NOMO-1 treated with DMSO at 0.1 percent for 48 hours (cell line): ENCODE results near the gene SIL1.

Experiments
- DNase-seq: peaks from one replicate; lab custom pipeline; 2025; ENCODE audit not compliant: unreplicated experiment; lab: John Stamatoyannopoulos, UW

SIL1 gene

GRCh38 chr5:138946831-138947560, 251.2 kb downstream of the SIL1 start:
- DNase-seq, result no peak

GRCh38 chr5:138946241-138946623, 251.9 kb downstream of the SIL1 start:
- DNase-seq, result no peak

GRCh38 chr5:138945421-138946240, 252.5 kb downstream of the SIL1 start:
- DNase-seq, result no peak

DNA sequence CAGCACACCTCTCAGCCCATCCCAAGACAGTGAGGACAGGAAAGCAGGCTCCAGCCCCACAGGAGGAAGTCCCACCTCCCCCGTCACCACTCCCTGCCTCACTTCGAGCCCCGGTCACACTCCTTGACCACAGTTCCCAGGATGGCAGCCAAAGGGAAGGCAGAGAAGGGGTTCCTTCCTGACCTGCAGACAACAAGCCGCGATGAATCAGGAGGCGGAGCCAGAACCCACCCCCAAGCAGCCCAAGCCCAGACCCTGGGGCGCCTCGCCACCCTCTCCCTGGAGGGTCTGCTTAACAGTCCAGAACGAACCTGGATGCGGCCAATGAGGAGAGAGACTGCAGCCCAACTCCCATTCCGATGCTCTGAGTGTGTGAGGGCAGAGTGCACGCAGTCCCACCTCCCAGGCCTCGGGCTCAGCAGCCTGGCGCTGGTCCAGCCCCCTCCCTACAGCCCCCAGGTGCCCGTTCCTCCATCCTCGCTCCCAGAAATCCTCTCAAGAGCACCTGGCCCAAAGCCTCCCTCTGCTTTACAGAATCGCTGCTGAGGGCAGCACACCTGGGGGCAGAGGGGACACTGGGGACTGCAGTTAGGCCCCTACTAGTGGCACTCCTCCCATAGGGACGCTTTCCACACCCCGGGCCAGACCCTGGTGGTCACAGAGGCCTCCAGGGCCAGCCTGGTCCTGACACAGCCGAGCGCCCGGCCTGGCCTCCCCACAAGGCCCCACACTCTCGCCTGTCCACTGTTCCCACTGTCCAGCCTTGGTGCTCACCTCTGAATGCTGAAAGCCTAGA, 253.4 kb downstream of the SIL1 start:
- no peak for DNase-seq

- no peak for DNase-seq
These were observed 254.5 kb downstream of the SIL1 start for GRCh38 chr5:138943599-138944173.

DNA sequence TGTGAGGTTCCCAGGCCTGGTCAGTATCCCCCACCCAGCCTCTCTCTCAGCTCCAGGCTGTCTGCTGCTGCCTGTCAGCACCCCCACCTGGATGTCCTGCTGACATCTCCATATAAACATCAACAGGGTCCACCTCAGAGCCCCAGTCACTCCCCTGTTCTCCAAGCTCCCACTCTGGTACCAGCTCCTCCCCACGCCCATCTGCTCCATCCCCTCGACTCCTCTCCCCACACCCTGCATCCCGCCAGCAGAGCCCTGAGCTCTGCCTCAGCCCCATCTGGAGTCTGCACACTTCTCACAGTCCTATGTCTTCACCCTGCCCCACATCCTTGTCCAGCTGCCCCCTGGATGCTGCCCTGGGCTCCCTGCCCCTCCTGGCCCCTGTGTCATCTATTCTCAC, 255.3 kb downstream of the SIL1 start:
- no peak for DNase-seq

GRCh38 chr5:138942066-138942465, 256.1 kb downstream of the SIL1 start:
- DNase-seq, result no peak

- no peak for DNase-seq
These were observed 259.6 kb downstream of the SIL1 start for GRCh38 chr5:138938526-138938925.

DNA sequence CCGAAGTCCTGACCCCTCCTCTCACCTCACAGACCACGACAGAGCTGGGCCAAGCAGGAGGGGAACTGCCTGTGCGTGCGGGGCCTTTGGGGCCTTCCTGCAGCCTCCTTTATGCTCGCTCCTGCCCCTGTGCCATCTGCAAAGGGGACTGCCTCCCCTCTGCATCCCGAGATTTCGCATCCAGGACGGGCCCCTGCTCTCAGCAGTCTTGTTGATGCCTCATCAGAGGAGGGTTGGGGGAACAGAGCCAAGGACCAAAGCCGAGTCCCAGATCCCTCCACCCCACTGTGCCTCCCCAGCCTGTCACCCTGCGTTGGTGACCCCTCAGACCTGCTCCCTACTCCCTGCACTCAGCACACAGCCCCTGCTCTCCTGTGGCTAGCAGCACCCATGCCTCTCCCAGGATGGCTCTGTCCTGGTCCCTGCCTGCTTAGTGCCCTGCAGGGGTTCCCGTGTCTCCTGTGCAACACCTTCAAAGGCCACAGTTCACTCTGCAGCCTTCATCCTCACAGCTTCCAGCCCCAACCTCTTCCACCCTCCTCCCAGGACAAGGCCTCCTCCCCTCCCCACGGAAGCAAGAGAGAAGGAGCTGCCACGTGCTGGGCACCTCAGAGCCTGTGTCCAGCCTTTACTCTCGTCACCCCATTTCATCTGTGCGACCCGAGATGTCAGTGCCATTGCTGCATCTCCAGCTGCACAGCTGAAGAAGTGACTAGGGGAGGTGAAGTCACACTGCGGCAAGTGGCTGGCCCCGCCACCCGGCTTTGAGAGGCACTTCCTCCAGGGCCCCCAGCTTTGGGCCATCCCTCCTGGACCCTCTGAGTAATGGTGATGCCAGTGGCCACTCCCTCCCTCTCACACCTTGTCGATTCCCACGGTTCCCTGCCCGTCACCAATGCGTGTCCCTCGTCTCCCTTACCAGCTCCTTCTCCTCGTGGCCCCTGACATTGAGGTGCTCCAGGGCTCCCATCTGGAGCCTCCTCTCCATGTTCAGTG, 260.5 kb downstream of the SIL1 start:
- DNase-seq, result no peak

GRCh38 chr5:138936968-138937345, 261.2 kb downstream of the SIL1 start:
- no peak for DNase-seq

DNA sequence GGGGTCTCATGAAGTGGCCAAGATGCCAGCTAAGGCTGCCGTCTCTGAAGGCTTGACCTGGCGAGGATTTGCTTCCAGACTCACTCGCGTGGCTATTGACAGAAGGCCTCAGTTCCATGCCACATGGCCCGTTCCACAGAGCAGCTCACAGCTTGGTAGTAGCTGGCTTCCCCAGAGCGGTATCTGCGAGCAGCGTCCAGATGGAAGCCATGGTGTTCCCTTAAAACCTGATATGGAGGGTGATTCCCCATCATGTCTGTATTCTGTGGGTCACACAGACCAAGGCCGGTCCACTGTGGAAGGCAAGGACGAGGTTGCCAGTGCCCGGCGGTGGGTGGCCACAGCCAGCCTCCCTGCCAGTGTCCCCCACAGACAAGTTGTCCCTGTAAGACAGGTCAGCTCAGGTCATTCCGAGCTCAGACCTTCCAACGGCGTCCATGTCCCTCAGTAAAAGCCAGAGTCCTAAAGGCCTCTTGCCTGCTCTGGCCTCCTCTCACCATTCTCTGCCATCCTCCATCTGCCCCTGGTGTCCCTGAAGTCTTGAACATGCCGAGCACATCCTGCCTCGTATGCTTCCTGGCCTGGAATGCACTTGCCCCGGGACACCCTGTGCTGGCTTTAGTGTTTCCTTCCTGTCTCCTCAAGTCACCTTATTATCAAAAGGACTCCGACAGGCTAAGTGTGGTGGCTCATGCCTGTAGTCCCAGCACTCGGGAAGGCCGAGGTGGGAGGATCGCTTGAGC, 261.8 kb downstream of the SIL1 start:
- DNase-seq, result no peak

DNA sequence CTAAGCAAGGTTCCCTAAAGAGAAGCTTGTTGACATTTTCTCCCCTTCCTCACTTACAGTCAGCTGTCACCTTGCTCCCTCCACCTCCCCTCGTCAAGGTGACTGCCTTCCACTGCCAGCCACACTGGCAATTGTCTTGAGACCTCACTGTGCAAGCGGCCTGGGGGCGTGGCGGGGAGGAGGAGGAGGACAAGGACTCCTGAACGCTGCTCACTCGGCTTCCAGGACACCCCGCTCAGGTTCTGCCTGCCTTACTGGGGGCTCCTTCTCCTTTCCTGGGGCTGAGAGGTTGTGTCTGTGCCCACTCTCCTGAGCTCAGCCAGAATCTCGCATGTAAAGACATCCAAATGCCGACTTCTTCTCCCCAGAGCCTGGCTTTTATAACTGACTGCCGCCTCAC, 262.7 kb downstream of the SIL1 start:
- DNase-seq, result no peak

- no peak for DNase-seq
These were observed 263.2 kb downstream of the SIL1 start for GRCh38 chr5:138934971-138935370.

DNA sequence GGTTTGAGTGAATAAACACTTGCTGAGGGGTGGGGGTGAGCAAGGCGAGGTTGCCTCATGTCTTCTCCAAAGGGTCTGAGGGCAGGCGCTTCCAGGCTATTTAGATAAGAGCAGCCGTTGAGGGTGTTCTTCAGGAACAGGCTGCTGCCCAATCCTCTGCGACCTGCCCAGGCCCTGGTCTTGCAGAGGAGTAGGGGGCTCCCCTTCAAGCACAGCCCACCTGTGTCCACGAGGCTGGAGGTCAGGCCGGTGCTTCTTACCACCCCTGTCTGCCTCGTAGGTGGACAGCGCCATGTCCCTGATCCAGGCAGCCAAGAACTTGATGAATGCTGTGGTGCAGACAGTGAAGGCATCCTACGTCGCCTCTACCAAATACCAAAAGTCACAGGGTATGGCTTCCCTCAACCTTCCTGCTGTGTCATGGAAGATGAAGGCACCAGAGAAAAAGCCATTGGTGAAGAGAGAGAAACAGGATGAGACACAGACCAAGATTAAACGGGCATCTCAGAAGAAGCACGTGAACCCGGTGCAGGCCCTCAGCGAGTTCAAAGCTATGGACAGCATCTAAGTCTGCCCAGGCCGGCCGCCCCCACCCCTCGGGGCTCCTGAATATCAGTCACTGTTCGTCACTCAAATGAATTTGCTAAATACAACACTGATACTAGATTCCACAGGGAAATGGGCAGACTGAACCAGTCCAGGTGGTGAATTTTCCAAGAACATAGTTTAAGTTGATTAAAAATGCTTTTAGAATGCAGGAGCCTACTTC, 264.5 kb downstream of the SIL1 start:
- DNase-seq, result no peak

DNA sequence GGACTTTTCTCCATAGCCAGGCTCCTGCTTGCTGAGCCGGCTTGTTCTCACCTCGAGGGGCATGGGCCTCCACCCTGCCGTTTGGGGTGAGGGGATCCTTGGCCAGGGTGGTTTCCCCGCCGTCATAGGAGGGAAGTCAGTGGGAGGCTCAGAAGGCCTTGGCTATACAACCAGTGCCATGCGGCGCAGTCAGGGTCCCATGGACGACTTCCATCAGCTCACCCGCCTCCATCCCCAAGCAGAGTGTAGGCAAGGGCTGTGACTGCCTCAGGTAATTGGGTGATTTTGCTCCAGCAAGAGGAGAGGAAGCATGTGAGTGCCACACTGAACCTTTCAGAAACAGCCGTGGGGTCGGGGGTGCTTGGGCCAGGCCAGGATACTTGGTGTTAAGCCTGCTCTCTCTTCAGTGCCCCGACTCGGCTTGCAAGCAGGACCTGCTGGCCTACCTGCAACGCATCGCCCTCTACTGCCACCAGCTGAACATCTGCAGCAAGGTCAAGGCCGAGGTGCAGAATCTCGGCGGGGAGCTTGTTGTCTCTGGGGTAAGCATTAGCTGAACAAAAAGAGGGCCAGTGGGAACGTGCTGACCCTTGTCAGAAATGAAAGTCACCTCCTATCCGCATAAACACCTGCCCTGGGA, 265.9 kb downstream of the SIL1 start:
- no peak for DNase-seq

GRCh38 chr5:138930371-138931097, 267.6 kb downstream of the SIL1 start:
- DNase-seq, result no peak

DNA sequence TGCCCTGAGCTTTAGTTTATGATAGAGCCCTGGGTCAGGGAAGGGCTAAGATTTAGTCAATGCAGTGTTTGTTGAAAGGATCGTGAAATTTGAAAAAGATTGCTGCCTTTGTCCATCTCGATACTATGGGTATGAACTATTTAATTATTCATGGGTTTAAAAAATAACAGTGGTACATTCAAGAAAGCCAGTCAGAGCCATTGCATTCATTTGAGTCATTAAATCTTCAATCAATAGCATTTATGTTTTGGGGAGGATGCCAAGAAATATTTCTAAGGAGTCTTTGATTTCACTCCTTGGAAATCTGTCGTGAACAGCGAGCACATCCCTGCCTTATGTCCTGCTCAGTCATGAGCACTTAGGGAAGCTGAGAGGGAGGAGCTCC, 268.6 kb downstream of the SIL1 start:
- DNase-seq, result no peak

GRCh38 chr5:138927979-138928378, 270.2 kb downstream of the SIL1 start:
- no peak for DNase-seq
